ENCODE results near the gene CREBZF. TPM values are rescaled to one million over a fixed set of nuclear protein-coding genes. Genes with fewer than 3 reads are reported as not detected.
"Not testable (repeated sequence)": the region's sequence is repeated elsewhere in the genome, so short reads cannot be mapped to it uniquely, and the experiment has no call there.

The CREBZF gene
- polyA plus RNA-seq, 1 donor (not counting 4 experiments of a cell fraction or from before 2014, with no cell fraction given): 23.8 TPM

DNA sequence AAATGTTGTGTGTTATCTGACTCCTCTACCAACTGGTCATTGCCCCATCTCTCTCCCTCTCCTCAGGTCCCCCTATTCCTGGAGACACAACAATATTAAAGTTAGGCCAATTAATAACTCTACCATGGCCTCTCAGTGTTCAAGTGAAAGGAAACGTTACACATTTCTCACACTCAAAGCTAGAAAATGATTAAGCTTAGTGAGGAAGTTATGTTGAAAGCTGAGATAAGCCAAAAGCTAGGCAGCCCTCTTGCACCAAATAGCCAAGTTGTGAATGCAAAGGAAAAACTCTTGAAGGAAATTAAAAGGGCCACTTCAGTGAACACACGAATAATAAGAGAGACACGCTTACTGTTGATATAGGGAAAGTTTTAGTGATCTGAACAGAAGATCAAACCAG is 44.7 kb downstream of the CREBZF start:
- no peaks in the 10 kb centered on the region for H3K27me3 ChIP-seq (ENCODE audit: control insufficient read depth, extremely low read depth, insufficient read depth, low read length)
- H3K4me3 ChIP-seq (ENCODE audit: control insufficient read depth in 2 of 3, extremely low read depth in 1 of 3, insufficient read depth in 2 of 3, low read depth in 1 of 3, low read length in 3 of 3): no peak overlapping the region
- no peak overlapping the region for H2AFZ ChIP-seq (ENCODE audit: control insufficient read depth, low read length)
- dilution Hi-C loops (cut with MboI; ENCODE audit: extremely low pct_ligation_motif_present, low sequenced_read_pairs): no loop called here
- H3K4me1 ChIP-seq (ENCODE audit: control insufficient read depth, extremely low read depth, insufficient read depth, low read length): no peaks in the 10 kb centered on the region
- no peak overlapping the region for H3K27ac ChIP-seq (ENCODE audit: control insufficient read depth, insufficient read depth, low read length)
- H3K9ac ChIP-seq (ENCODE audit: control insufficient read depth, extremely low read depth, insufficient read depth, low read length): no peak overlapping the region
- no peak for DNase-seq (ENCODE audit: low read depth, low spot score)
- TF ChIP-seq, protein P1, sequence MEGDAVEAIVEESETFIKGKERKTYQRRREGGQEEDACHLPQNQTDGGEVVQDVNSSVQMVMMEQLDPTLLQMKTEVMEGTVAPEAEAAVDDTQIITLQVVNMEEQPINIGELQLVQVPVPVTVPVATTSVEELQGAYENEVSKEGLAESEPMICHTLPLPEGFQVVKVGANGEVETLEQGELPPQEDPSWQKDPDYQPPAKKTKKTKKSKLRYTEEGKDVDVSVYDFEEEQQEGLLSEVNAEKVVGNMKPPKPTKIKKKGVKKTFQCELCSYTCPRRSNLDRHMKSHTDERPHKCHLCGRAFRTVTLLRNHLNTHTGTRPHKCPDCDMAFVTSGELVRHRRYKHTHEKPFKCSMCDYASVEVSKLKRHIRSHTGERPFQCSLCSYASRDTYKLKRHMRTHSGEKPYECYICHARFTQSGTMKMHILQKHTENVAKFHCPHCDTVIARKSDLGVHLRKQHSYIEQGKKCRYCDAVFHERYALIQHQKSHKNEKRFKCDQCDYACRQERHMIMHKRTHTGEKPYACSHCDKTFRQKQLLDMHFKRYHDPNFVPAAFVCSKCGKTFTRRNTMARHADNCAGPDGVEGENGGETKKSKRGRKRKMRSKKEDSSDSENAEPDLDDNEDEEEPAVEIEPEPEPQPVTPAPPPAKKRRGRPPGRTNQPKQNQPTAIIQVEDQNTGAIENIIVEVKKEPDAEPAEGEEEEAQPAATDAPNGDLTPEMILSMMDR (optimal IDR thresholded peaks at IDR 0.05 in 1 of 3, IDR thresholded peaks at IDR 0.05 in 1 of 3, conservative IDR thresholded peaks at IDR 0.05 in 1 of 3; ENCODE audit: extremely low read depth in 1 of 3, insufficient read depth in 2 of 3, low read length in 3 of 3): no peak
- TF ChIP-seq EZH2 (IDR thresholded peaks at IDR 0.05; ENCODE audit: low read length): no peak
- no peaks in the 10 kb centered on the region for H3K9me1 ChIP-seq (ENCODE audit: control insufficient read depth, extremely low read depth, insufficient read depth, low read length)
- H3K36me3 ChIP-seq (ENCODE audit: control insufficient read depth in 2 of 2, extremely low read depth in 1 of 2, insufficient read depth in 2 of 2, low read length in 2 of 2): no peaks in the 10 kb centered on the region
- H3K79me2 ChIP-seq (ENCODE audit: control insufficient read depth, insufficient read depth, low read length): no peaks in the 10 kb centered on the region
- no peak for FAIRE-seq
- H3K4me2 ChIP-seq (ENCODE audit: control insufficient read depth, extremely low read depth, insufficient read depth, low read depth, low read length): no peak overlapping the region
- no peaks in the 10 kb centered on the region for H3K9me3 ChIP-seq (ENCODE audit: control insufficient read depth, low read depth, low read length)
- no peaks in the 10 kb centered on the region for H4K20me1 ChIP-seq (ENCODE audit: control insufficient read depth, extremely low read depth, insufficient read depth, low read length)

DNA sequence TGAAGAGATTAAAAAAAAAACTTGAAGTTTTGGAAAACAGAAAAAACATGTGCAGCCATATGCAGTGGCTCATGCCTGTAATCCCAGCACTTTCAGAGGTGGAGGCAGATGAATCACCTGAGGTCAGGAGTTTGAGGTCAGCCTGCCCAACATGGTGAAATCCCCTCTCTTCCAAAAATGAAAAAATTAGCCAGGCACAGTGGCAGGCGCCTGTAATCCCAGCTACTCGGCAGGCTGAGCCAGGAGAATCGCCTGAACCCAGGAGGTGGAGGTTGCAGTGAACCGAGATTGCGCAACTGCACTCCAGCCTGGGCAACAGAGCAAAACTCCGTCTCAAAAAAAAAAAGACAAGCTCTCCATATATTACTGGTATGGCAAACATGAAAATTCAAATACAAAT is 45.4 kb downstream of the CREBZF start:
- Histone ChIP-seq H2AFZ (ENCODE audit: control insufficient read depth, low read length) (no peak overlapping the region), H4K20me1 (ENCODE audit: control insufficient read depth, extremely low read depth, insufficient read depth, low read length) (no peaks in the 10 kb centered on the region), H3K4me1 (ENCODE audit: control insufficient read depth, extremely low read depth, insufficient read depth, low read length) (no peaks in the 10 kb centered on the region), H3K9me3 (ENCODE audit: control insufficient read depth, low read depth, low read length) (no peaks in the 10 kb centered on the region), H3K4me2 (ENCODE audit: control insufficient read depth, extremely low read depth, insufficient read depth, low read depth, low read length) (no peak overlapping the region), H3K9ac (ENCODE audit: control insufficient read depth, extremely low read depth, insufficient read depth, low read length) (no peak overlapping the region), H3K4me3 (ENCODE audit: control insufficient read depth in 2 of 3, extremely low read depth in 1 of 3, insufficient read depth in 2 of 3, low read depth in 1 of 3, low read length in 3 of 3) (no peak overlapping the region), H3K79me2 (ENCODE audit: control insufficient read depth, insufficient read depth, low read length) (no peaks in the 10 kb centered on the region), H3K27me3 (ENCODE audit: control insufficient read depth, extremely low read depth, insufficient read depth, low read length) (no peaks in the 10 kb centered on the region), H3K9me1 (ENCODE audit: control insufficient read depth, extremely low read depth, insufficient read depth, low read length) (no peaks in the 10 kb centered on the region), H3K36me3 (ENCODE audit: control insufficient read depth in 2 of 2, extremely low read depth in 1 of 2, insufficient read depth in 2 of 2, low read length in 2 of 2) (no peaks in the 10 kb centered on the region), H3K27ac (ENCODE audit: control insufficient read depth, insufficient read depth, low read length) (no peak overlapping the region)
- no peak for FAIRE-seq
- dilution Hi-C loops (cut with MboI; ENCODE audit: extremely low pct_ligation_motif_present, low sequenced_read_pairs): no loop called here
- TF ChIP-seq, protein P1 (optimal IDR thresholded peaks at IDR 0.05 in 1 of 3, IDR thresholded peaks at IDR 0.05 in 1 of 3, conservative IDR thresholded peaks at IDR 0.05 in 1 of 3; ENCODE audit: extremely low read depth in 1 of 3, insufficient read depth in 2 of 3, low read length in 3 of 3): no peak
- TF ChIP-seq EZH2 (IDR thresholded peaks at IDR 0.05; ENCODE audit: low read length): no peak
- DNase-seq (ENCODE audit: low read depth, low spot score): no peak

DNA sequence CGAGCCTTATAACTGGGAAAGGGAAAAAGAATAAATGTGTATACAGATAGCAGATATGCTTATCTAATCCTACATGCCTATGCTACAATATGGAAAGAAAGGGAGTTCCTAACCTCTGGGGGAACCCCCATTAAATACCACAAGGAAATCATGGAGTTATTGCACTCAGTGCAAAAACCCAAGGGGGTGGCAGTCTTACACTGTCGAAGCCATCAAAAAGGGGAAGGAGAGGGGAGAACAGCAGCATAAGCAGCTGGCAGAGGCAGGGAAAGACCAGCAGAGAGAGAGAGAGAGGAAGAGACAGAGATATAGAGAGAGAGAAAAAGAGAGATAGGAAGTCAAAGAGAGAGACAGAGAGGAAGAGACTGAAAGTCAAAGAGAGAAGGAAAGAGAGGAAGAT is 53.3 kb downstream of the CREBZF start:
- H3K9ac ChIP-seq (ENCODE audit: control insufficient read depth, extremely low read depth, insufficient read depth, low read length); H3K79me2 ChIP-seq (ENCODE audit: control insufficient read depth, insufficient read depth, low read length); H3K9me1 ChIP-seq (ENCODE audit: control insufficient read depth, extremely low read depth, insufficient read depth, low read length); H4K20me1 ChIP-seq (ENCODE audit: control insufficient read depth, extremely low read depth, insufficient read depth, low read length); H2AFZ ChIP-seq (ENCODE audit: control insufficient read depth, low read length); H3K27ac ChIP-seq (ENCODE audit: control insufficient read depth, insufficient read depth, low read length); H3K36me3 ChIP-seq (ENCODE audit: control insufficient read depth in 2 of 2, extremely low read depth in 1 of 2, insufficient read depth in 2 of 2, low read length in 2 of 2); dilution Hi-C loops (cut with MboI; ENCODE audit: extremely low pct_ligation_motif_present, low sequenced_read_pairs); DNase-seq (ENCODE audit: low read depth, low spot score); H3K27me3 ChIP-seq (ENCODE audit: control insufficient read depth, extremely low read depth, insufficient read depth, low read length); FAIRE-seq; H3K4me1 ChIP-seq (ENCODE audit: control insufficient read depth, extremely low read depth, insufficient read depth, low read length); H3K4me3 ChIP-seq (ENCODE audit: control insufficient read depth in 2 of 3, extremely low read depth in 1 of 3, insufficient read depth in 2 of 3, low read depth in 1 of 3, low read length in 3 of 3); H3K9me3 ChIP-seq (ENCODE audit: control insufficient read depth, low read depth, low read length); H3K4me2 ChIP-seq (ENCODE audit: control insufficient read depth, extremely low read depth, insufficient read depth, low read depth, low read length): not testable (repeated sequence)
